AG04450 (cell line): Measurements from ENCODE around the gene SARDH. TPM values are rescaled to one million over a fixed set of nuclear protein-coding genes. Genes with fewer than 3 reads are reported as not detected.

ENCODE experiments used
- CTCF ChIA-PET: fragments of 300-600, 350-600 bp; formaldehyde crosslinking; extraction: SDS; loops from one replicate; lab custom pipeline; 2022; ENCODE audit warnings: antibody characterized with exemption, inconsistent platforms; lab: Charles Lee
- POLR2A ChIA-PET: fragments of 350-600 bp; formaldehyde crosslinking; extraction: SDS; loops from one replicate; lab custom pipeline; 2021; ENCODE audit warnings: antibody characterized with exemption, inconsistent platforms; lab: Yijun Ruan, JAX
- DNase-seq: peaks from one replicate; pipeline ENCODE4 v3.0.0-alpha.2; 2011; ENCODE audit warnings: low read depth, low spot score
- H3K27ac ChIP-seq: one replicate; pipeline ENCODE4 v1.5.1; 2012; ENCODE audit warnings: low read depth, low read length, control low read depth
- H3K27me3 ChIP-seq: one replicate; pipeline ENCODE4 v1.6.0; 2012; ENCODE audit warnings: low read length; ENCODE audit not compliant: control insufficient read depth, insufficient read depth
- H3K4me3 ChIP-seq: 2 replicates; pipeline ENCODE4 v1.5.1; 2011; ENCODE audit warnings: mild to moderate bottlenecking, low read depth, low read length, control low read depth
- H3K9me3 ChIP-seq: 2 replicates; pipeline ENCODE4 v1.5.1; 2012; ENCODE audit warnings: low read length; ENCODE audit not compliant: control insufficient read depth, insufficient read depth
- polyA plus RNA-seq: library from polyadenylated mRNA; depleted of rRNA; stranded (reverse); fragments of >200 nt; gene quantifications from 2 replicates; pipeline ENCODE4 v1.2.3, GENCODE V29; 2011
- TF ChIP-seq, protein P1 (sequence below): IDR thresholded peaks from 2 replicates; pipeline ENCODE4 v1.5.1; 2011; ENCODE audit warnings: low read depth, low read length, control low read depth, inconsistent platforms

SARDH gene
- polyA plus RNA-seq, 1 experiment: 1.3 TPM

- peaks cover 3% of the 10 kb centered on the region for H3K27me3 ChIP-seq
- TF ChIP-seq, protein P1, sequence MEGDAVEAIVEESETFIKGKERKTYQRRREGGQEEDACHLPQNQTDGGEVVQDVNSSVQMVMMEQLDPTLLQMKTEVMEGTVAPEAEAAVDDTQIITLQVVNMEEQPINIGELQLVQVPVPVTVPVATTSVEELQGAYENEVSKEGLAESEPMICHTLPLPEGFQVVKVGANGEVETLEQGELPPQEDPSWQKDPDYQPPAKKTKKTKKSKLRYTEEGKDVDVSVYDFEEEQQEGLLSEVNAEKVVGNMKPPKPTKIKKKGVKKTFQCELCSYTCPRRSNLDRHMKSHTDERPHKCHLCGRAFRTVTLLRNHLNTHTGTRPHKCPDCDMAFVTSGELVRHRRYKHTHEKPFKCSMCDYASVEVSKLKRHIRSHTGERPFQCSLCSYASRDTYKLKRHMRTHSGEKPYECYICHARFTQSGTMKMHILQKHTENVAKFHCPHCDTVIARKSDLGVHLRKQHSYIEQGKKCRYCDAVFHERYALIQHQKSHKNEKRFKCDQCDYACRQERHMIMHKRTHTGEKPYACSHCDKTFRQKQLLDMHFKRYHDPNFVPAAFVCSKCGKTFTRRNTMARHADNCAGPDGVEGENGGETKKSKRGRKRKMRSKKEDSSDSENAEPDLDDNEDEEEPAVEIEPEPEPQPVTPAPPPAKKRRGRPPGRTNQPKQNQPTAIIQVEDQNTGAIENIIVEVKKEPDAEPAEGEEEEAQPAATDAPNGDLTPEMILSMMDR: no peak
- ChIA-PET CTCF (no interaction called here), POLR2A (no interaction called here)
- no peak overlapping the region for H3K27ac ChIP-seq
- no peak for DNase-seq
- no peaks in the 10 kb centered on the region; the same call in 1 of the 2 replicates for H3K9me3 ChIP-seq
- H3K4me3 ChIP-seq: no peak overlapping the region
Measured at GRCh38 chr9:133673258-133673655, 64.9 kb downstream of the SARDH start.

DNA sequence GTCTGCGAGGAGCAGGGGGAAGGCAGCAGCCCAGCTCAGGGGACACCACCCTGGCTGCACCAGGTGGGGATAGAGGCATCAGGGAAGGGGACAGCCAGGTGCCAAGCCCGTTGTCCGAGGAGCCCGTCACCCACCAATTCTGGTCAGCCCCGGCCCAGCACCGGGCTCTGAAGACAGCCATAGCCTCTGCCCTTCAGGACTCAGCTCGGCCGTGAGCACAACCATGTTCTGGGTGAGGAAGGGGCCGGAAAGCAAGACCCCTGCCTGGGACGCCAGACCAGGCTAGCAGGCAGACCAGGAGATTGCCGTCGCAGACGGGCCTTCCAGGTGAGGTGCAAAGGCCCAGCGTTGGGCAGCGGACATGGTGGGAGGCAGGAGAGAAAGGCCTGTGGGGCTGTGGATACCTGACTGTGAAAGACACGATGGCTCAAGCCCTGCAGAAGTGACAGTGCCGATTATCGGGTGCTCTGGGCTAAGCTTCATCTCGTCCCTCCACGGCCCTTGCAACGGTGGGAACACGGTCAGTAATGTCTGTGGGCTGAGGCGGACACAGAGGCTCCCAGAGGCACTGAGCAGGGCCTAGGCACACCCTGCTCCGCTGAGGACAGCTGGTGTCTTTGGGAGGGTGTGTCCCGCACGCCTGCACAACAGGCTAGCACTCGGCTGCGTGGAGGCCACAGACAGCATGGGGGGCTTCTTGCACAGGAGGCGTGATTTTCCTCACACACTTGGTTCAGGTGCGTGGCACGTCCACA, 65.5 kb downstream of the SARDH start:
- Histone ChIP-seq H3K27me3 (peaks cover 3% of the 10 kb centered on the region), H3K27ac (no peak overlapping the region), H3K9me3 (no peaks in the 10 kb centered on the region; the same call in 1 of the 2 replicates), H3K4me3 (no peak overlapping the region)
- DNase-seq: no peak
- ChIA-PET CTCF (no interaction called here), POLR2A (no interaction called here)
- TF ChIP-seq, protein P1: no peak

DNA sequence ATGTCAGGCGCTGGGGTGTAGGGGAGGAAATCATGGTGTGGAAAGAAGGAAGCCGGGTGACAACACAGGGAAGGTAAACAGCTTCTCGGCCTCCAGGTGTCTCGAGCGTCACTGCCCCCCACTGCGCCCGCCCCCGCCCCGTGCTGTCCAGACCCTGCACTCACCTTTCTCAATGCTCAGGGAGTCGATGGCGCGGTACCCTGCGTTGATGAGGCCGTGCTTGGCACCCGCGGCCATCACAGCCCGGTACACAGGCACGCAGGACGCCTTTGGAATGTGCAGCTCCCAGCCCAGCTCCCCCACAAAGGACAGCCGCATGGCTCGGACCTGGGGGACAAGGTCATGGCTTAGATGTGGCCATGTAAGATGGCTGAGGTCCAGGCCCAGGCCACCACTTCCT, 66.8 kb downstream of the SARDH start:
- Histone ChIP-seq H3K27ac (no peak overlapping the region), H3K9me3 (no peaks in the 10 kb centered on the region; the same call in 1 of the 2 replicates), H3K27me3 (peaks cover 3% of the 10 kb centered on the region), H3K4me3 (no peak overlapping the region)
- no peak for DNase-seq
- TF ChIP-seq, protein P1: no peak
- POLR2A ChIA-PET: no interaction called here
- CTCF ChIA-PET: no interaction called here

- ChIA-PET POLR2A (no interaction called here), CTCF (no interaction called here)
- Histone ChIP-seq H3K9me3 (no peaks in the 10 kb centered on the region; the same call in 1 of the 2 replicates), H3K27me3 (peaks cover 3% of the 10 kb centered on the region), H3K4me3 (no peak overlapping the region), H3K27ac (no peak overlapping the region)
- no peak for DNase-seq
- TF ChIP-seq, protein P1: no peak
Measured at GRCh38 chr9:133670466-133670865, 67.7 kb downstream of the SARDH start.

GRCh38 chr9:133669182-133669801, 68.9 kb downstream of the SARDH start:
- POLR2A ChIA-PET: no interaction called here
- DNase-seq: no peak
- H3K27ac ChIP-seq: no peak overlapping the region

More at GRCh38 chr9:133669182-133669801, 68.9 kb downstream of the SARDH start:
- TF ChIP-seq, protein P1: no peak
- peaks cover 8% of the 10 kb centered on the region for H3K27me3 ChIP-seq
- no peaks in the 10 kb centered on the region; the same call in 1 of the 2 replicates for H3K9me3 ChIP-seq
- H3K4me3 ChIP-seq: no peak overlapping the region
- CTCF ChIA-PET: no interaction called here
